Measurements from ENCODE around the gene PLTP.

- no peak for TF ChIP-seq CTCF (IDR thresholded peaks at IDR 0.05)
- TF ChIP-seq EP300 (IDR thresholded peaks at IDR 0.05), result no peak
Observed at GRCh38 chr20:45852326-45852725, 59.6 kb downstream of the PLTP start.

Data from gastroesophageal sphincter (tissue), 3 donors.